ENCODE measurements around the gene ADAMTS15. TPM values are rescaled to one million over a fixed set of nuclear protein-coding genes. Genes with fewer than 3 reads are reported as not detected.
A peak's percentile ranks its signal among the peaks of the same experiment; 100 is the strongest.

Gene ADAMTS15
- total RNA-seq, 3 donors from 2014 or later: 1.8 to 7.8 (median 3.5) TPM

GRCh38 chr11:130408901-130409300, 39.5 kb upstream of the ADAMTS15 start:
- intact Hi-C loops (cut with DNase I, micrococcal nuclease): no loop called here
- ATAC-seq (no peak), DNase-seq (no peak)
- no peak overlapping the region for H3K4me3 ChIP-seq
- H3K9me3 ChIP-seq: no peaks in the 10 kb centered on the region
- H3K36me3 ChIP-seq (ENCODE audit: low read depth): no peaks in the 10 kb centered on the region
- TF ChIP-seq CTCF (IDR thresholded peaks at IDR 0.05): no peak
- no peaks in the 10 kb centered on the region for H3K4me1 ChIP-seq (ENCODE audit: low read depth)

- Histone ChIP-seq H3K36me3 (ENCODE audit: low read depth) (no peaks in the 10 kb centered on the region), H3K4me3 (no peak overlapping the region), H3K9me3 (no peaks in the 10 kb centered on the region), H3K4me1 (ENCODE audit: low read depth) (no peaks in the 10 kb centered on the region)
- intact Hi-C loops (cut with DNase I, micrococcal nuclease): no loop called here
- TF ChIP-seq CTCF (IDR thresholded peaks at IDR 0.05): no peak
- ATAC-seq (no peak), DNase-seq (no peak)
Observed at GRCh38 chr11:130409594-130410388, 38.7 kb upstream of the ADAMTS15 start.

- H3K36me3 ChIP-seq (ENCODE audit: low read depth): no peaks in the 10 kb centered on the region
- intact Hi-C loops (cut with DNase I, micrococcal nuclease): no loop called here
Observed at GRCh38 chr11:130411223-130411622, 37.2 kb upstream of the ADAMTS15 start.

GRCh38 chr11:130413405-130414106, 34.9 kb upstream of the ADAMTS15 start:
- Histone ChIP-seq H3K4me1 (ENCODE audit: low read depth) (no peaks in the 10 kb centered on the region), H3K36me3 (ENCODE audit: low read depth) (no peaks in the 10 kb centered on the region), H3K9me3 (no peaks in the 10 kb centered on the region), H3K4me3 (no peak overlapping the region)
- intact Hi-C loops (cut with DNase I, micrococcal nuclease): no loop called here
- no peak for TF ChIP-seq CTCF (IDR thresholded peaks at IDR 0.05)
- DNase-seq (no peak), ATAC-seq (no peak)

More at GRCh38 chr11:130411223-130411622, 37.2 kb upstream of the ADAMTS15 start:
- DNase-seq (no peak), ATAC-seq (no peak)
- no peak for TF ChIP-seq CTCF (IDR thresholded peaks at IDR 0.05)
- Histone ChIP-seq H3K9me3 (no peaks in the 10 kb centered on the region), H3K4me3 (no peak overlapping the region), H3K4me1 (ENCODE audit: low read depth) (no peaks in the 10 kb centered on the region)

GRCh38 chr11:130414107-130415080, 34.1 kb upstream of the ADAMTS15 start:
- Histone ChIP-seq H3K9me3 (no peaks in the 10 kb centered on the region), H3K4me3 (no peak overlapping the region), H3K36me3 (ENCODE audit: low read depth) (no peaks in the 10 kb centered on the region), H3K4me1 (ENCODE audit: low read depth) (no peaks in the 10 kb centered on the region)
- no peak for TF ChIP-seq CTCF (IDR thresholded peaks at IDR 0.05)
- DNase-seq (no peak), ATAC-seq (peak; percentile 12)
- intact Hi-C loops (cut with DNase I, micrococcal nuclease): no loop called here

Data from mucosa of descending colon (tissue), 3 donors.